Fibroblast of lung (primary cell): ENCODE data around the gene VPS51. TPM values are rescaled to one million over a fixed set of nuclear protein-coding genes. Genes with fewer than 3 reads are reported as not detected.

Experiments
- DNase-seq, 2 donors: peaks; one replicate each; pipeline versions ENCODE4 v3.0.0 to v3.0.0-alpha.2; 2010; ENCODE audit warnings: low read depth in 2 of 2
- H2AFZ ChIP-seq: 2 replicates; pipeline ENCODE4 v1.5.1; 2012; ENCODE audit warnings: low read length, control low read depth, inconsistent platforms
- H3K27ac ChIP-seq: 2 replicates; pipeline ENCODE4 v1.5.1; 2011; ENCODE audit warnings: low read length, control low read depth; ENCODE audit not compliant: insufficient read depth
- H3K27me3 ChIP-seq: 2 replicates; pipeline ENCODE4 v1.5.1; 2011; ENCODE audit warnings: mild to moderate bottlenecking, low read length; ENCODE audit not compliant: control insufficient read depth, insufficient read depth
- H3K36me3 ChIP-seq: 2 replicates; pipeline ENCODE4 v1.5.1; 2011; ENCODE audit warnings: low read length; ENCODE audit not compliant: control insufficient read depth, insufficient read depth
- H3K4me1 ChIP-seq: 2 replicates; pipeline ENCODE4 v1.5.1; 2011; ENCODE audit warnings: low read length; ENCODE audit not compliant: control insufficient read depth, insufficient read depth; ENCODE audit errors: extremely low read depth
- H3K4me2 ChIP-seq: 2 replicates; pipeline ENCODE4 v1.5.1; 2011; ENCODE audit warnings: low read length, control low read depth; ENCODE audit not compliant: insufficient read depth; ENCODE audit errors: extremely low read depth
- H3K4me3 ChIP-seq, 4 experiments: fragments of 200-600 bp in 1 of 4; sonication (generic) in 1 of 4; replicated peaks in 1 of 4; 2 replicates each; pipeline ENCODE4 v1.5.1; 2011 to 2016; ENCODE audit warnings: low read length in 4 of 4, low read depth in 3 of 4, mild to moderate bottlenecking in 3 of 4, control low read depth in 2 of 4, inconsistent platforms in 1 of 4, mixed read lengths in 1 of 4; ENCODE audit not compliant: insufficient read depth in 1 of 4; ENCODE audit errors: control extremely low read depth in 1 of 4
- H3K79me2 ChIP-seq: 2 replicates; pipeline ENCODE4 v1.5.1; 2012; ENCODE audit warnings: mild to moderate bottlenecking, low read length, inconsistent platforms; ENCODE audit not compliant: control insufficient read depth, insufficient read depth
- H3K9ac ChIP-seq: 2 replicates; pipeline ENCODE4 v1.5.1; 2011; ENCODE audit warnings: mild to moderate bottlenecking, low read length, control low read depth; ENCODE audit not compliant: insufficient read depth
- H3K9me3 ChIP-seq: 2 replicates; pipeline ENCODE4 v1.5.1; 2012; ENCODE audit warnings: low read depth, low read length; ENCODE audit not compliant: control insufficient read depth, insufficient read depth
- H4K20me1 ChIP-seq: 2 replicates; pipeline ENCODE4 v1.5.1; 2011; ENCODE audit warnings: low read length; ENCODE audit not compliant: control insufficient read depth, insufficient read depth; ENCODE audit errors: extremely low read depth
- EZH2 ChIP-seq: IDR thresholded peaks from 2 replicates; pipeline ENCODE4 v1.5.1; 2012; ENCODE audit warnings: low read length, control low read depth, mild to moderate bottlenecking; ENCODE audit errors: missing control alignments
- polyA plus RNA-seq, 2 donors: library from polyadenylated mRNA; depleted of rRNA in 1 of 2; stranded (reverse) in 1 of 2; unstranded in 1 of 2; fragments of >200 nt; gene quantifications; 2 replicates each; pipeline ENCODE4 v1.2.1, GENCODE V29; 2011 to 2012; ENCODE audit warnings: missing spikeins in 1 of 2
- total RNA-seq: library from RNA; depleted of rRNA; stranded (reverse); fragments of >200 nt; gene quantifications from 2 replicates; pipeline ENCODE4 v1.2.1, GENCODE V29; 2014
- TF ChIP-seq, protein P1 (sequence below), 2 donors: IDR thresholded peaks in 1 of 2; conservative IDR thresholded peaks in 1 of 2; 1 replicate in 1 of 2; 2 replicates in 1 of 2; pipeline ENCODE4 v1.5.1; 2011 to 2012; ENCODE audit warnings: low read length in 2 of 2, control low read depth in 1 of 2, inconsistent platforms in 1 of 2, low read depth in 1 of 2, mild to moderate bottlenecking in 1 of 2

Gene VPS51
- total and polyA plus RNA-seq, 2 donors (not counting 1 experiment from before 2014, with no cell fraction given) = 22.0 to 144 TPM

DNA sequence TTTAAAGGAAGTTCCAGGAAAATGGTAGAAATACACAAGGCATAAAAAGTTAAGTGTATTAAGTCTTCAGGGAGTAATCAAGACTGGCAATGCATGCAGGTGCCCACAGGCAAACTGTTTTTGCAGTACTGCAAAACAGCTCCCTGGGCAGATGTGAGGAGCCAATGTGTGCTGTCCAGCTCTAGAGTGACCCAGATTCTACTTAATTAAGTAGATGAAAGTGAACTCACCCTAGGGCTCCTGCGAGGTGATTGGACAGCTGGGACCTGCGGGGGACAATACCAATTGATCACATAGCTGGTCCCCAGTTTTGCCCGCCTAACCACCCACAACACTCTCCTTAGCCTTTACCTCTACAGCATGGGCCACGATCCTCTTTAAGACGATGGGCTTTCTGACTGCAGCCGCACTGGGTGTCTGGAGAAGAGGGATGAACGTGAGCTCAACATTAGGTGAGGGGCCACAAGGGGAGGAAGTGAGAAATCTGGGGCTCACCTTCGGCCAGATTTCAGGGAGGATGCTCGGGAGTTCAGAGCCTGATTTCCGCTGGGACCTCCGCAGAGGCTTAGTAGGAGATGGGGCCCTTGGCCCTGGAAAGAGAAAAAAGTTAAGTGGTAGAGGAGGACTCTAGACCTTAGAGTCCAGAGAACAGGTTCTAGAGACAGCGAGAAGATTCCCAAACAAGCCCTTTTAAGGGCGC is 12.7 kb upstream of the VPS51 start:
- H3K79me2 ChIP-seq = peaks cover 44% of the 10 kb centered on the region
- peaks cover 17% of the 10 kb centered on the region for H3K36me3 ChIP-seq

DNA sequence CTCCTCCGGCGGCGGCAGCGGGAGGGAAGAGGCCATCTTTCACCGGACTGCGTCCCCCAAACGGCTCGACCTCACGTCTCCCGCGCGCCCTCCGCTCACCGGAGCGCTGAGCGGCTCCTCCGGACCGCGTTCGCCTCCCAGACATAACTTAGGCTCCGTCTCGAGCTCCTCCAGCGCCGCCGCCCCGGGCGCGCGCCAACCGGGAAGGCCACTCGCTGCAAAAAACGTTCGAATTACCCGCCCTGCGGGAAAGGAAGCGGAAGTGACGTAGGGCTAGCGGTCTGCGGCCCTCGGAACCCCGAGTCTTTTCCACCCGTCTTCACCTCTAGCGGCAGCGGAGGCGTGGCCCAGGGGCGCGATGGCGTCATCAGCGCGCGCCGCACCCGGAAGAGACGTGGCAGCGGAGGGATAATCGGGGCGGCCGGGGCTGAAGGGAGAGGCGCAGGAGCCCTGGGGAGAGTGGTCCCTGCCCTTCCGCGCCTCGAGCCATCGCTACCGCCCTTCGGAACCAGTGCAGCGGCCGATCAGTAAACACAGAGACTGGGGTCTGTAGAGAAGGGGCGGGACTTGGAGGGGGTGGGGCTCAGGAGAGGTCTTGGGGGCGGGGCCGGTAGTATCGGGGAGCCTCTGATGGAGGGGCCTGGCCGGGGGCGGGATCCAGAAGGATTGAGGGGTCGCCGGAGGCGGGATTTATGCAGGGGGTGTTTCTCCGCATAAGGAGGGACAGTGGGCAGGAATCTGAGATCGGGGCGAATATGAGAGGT is 12.0 kb upstream of the VPS51 start, which contains the start of the genes CDCA5 and ZFPL1:
Gene CDCA5, minus strand, starts transcription at position 207 of the 764 bp plus-strand sequence. Its CDS starts 62 bp downstream, at position 145.
Gene ZFPL1, plus strand, starts transcription at position 389 of the 764 bp plus-strand sequence. CDS start 477 bp downstream, outside the sequence.
- Histone ChIP-seq H3K9me3 (no peaks in the 10 kb centered on the region), H3K27ac (peak within 1 kb of the TSS; percentile 85), H3K79me2 (peaks cover 41% of the 10 kb centered on the region), H4K20me1 (no peaks in the 10 kb centered on the region), H3K4me2 (peak within 1 kb of the TSS; percentile 98), H3K9ac (peak within 1 kb of the TSS; percentile 95), H3K4me1 (peaks cover 11% of the 10 kb centered on the region), H3K4me3 (peak within 1 kb of the TSS; percentile 71 to 91 (median 84)), H3K27me3 (no peaks in the 10 kb centered on the region), H2AFZ (peak within 1 kb of the TSS; percentile 88), H3K36me3 (peaks cover 18% of the 10 kb centered on the region)
- peak; percentile 93 to 96 for DNase-seq
- TF ChIP-seq, protein P1, sequence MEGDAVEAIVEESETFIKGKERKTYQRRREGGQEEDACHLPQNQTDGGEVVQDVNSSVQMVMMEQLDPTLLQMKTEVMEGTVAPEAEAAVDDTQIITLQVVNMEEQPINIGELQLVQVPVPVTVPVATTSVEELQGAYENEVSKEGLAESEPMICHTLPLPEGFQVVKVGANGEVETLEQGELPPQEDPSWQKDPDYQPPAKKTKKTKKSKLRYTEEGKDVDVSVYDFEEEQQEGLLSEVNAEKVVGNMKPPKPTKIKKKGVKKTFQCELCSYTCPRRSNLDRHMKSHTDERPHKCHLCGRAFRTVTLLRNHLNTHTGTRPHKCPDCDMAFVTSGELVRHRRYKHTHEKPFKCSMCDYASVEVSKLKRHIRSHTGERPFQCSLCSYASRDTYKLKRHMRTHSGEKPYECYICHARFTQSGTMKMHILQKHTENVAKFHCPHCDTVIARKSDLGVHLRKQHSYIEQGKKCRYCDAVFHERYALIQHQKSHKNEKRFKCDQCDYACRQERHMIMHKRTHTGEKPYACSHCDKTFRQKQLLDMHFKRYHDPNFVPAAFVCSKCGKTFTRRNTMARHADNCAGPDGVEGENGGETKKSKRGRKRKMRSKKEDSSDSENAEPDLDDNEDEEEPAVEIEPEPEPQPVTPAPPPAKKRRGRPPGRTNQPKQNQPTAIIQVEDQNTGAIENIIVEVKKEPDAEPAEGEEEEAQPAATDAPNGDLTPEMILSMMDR (conservative IDR thresholded peaks at IDR 0.05 in 1 of 2, IDR thresholded peaks at IDR 0.05 in 1 of 2; ENCODE audit: low read depth in 1 of 2, low read length in 2 of 2) = no peak
- TF ChIP-seq EZH2 = no peak

More for the DNA sequence above, 12.7 kb upstream of the VPS51 start:
- TF ChIP-seq, protein P1 (conservative IDR thresholded peaks at IDR 0.05 in 1 of 2, IDR thresholded peaks at IDR 0.05 in 1 of 2; ENCODE audit: low read depth in 1 of 2, low read length in 2 of 2) = no peak
- no peak for TF ChIP-seq EZH2
- Histone ChIP-seq H3K4me2 (peak overlapping the region; percentile 98), H3K27ac (peak overlapping the region; percentile 85), H3K4me3 (peak overlapping the region; percentile 71 to 91 (median 84)), H3K4me1 (peaks cover 11% of the 10 kb centered on the region), H3K9ac (peak overlapping the region; percentile 95), H3K9me3 (no peaks in the 10 kb centered on the region), H2AFZ (peak overlapping the region; percentile 88), H3K27me3 (no peaks in the 10 kb centered on the region), H4K20me1 (no peaks in the 10 kb centered on the region)
- no peak for DNase-seq
